ENCODE measurements around the gene IER3. TPM values are rescaled to one million over a fixed set of nuclear protein-coding genes. Genes with fewer than 3 reads are reported as not detected.

The IER3 gene, protein sequence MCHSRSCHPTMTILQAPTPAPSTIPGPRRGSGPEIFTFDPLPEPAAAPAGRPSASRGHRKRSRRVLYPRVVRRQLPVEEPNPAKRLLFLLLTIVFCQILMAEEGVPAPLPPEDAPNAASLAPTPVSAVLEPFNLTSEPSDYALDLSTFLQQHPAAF
- total RNA-seq: 113 and 169 TPM in 2 replicates

DNA sequence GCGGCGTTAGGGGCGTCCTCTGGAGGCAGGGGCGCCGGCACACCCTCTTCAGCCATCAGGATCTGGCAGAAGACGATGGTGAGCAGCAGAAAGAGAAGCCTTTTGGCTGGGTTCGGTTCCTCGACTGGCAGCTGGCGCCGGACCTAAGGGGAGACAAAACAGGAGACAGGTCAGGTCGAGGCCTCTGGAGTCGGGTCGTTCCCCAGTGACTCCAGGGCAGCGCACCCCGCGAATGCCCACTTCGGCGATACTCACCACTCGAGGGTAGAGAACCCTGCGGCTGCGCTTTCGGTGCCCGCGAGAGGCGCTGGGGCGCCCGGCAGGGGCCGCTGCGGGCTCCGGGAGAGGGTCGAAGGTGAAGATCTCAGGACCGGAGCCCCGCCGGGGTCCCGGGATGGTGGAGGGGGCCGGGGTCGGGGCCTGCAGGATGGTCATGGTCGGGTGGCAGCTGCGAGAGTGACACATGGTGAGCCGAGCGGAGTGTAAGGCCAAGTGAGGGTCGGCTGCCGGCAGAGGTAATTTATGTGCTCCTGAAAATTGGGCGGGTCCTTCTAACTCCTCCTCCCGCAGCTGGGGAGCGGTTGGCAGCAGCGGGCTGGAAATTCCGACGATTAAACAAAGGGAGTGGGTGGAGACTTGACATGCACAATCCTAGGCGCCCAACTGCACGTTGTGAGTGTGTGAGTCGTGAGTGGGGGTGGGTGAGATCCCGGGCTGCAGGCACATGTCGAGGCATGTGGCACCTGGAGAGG lies at the start of gene IER3:
TSS of gene IER3 (minus strand) at position 494 of the 752 bp plus-strand sequence. CDS start at position 465, 29 bp downstream.

DNA sequence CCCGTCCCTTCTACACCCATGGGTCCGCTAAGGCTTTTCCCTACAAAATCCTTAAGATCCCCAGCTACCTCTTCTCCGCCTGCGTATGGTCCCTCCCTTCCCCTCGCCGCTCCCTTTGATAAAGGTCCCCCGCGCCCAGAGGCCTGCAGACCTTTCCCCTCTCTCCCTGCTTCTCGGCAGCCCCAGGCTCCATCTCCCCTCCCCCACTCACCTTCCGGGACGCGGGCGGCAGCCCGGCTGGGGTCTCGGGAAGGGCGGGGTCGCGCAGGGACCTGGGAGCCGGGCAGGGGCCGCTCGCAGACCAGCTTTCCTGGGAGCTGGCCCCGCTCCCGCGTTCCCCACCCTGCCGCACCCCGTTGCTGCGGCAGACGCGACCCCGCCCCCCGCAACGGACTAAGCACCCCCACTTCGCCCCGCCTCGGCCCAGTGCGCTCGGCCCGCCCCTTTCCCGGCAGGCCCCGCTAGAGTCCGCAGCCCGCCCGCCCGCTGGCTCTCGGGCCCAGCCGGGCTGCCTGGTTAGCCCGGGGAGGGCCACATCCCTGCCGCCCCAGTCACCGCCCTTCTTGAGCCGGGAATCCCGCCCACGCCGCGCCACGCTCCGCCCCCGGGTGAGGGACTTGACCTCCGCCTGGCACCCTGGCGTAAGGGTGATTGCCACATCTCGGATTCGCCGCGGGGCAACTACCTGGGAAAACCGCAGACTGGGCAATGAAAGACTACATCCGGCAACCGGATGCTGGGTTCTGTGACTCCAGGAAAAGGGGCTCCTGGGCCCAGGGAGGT lies 1.8 kb downstream of the IER3 start, which contains the start of gene FLOT1:
TSS of gene FLOT1 (minus strand) at position 372 of the 783 bp plus-strand sequence. CDS start 498 bp downstream, outside the sequence.

DNA sequence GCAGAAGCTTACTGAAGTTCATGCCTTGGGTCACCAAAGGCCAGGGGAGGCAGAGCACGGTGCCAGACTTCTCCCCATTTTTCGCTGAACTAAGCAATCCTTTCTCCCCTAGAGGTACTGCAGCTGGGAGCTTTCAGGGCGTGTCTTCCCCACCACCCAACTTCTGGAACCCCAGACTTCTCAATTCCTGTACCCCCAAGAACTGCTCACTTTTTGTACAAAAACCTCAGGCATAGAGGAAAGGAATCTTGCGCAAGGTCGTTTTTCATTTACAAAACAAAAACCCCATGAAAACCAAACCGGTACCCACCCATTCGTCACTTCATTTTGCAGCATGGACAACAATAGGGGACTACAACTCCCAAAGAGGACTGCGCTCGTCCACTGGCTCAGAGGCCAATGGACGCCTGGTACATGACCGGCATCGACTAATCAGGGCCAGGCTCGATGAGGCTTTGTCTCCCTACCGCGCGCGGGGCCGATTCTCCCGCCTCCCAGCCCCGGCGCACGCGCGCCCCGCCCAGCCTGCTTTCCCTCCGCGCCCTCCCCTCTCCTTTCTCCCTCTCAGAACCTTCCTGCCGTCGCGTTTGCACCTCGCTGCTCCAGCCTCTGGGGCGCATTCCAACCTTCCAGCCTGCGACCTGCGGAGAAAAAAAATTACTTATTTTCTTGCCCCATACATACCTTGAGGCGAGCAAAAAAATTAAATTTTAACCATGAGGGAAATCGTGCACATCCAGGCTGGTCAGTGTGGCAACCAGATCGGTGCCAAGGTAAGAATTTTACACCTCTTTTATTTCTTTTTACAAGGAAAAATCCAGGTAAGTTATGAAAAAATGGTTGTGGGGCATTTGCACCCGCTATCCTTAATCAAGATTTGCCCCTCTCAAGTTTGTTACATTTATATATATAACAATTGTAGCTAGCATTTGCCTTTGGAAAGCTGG lies 24.3 kb downstream of the IER3 start, which contains the start of gene TUBB:
TSS of gene TUBB (plus strand) at position 562 of the 947 bp plus-strand sequence. CDS start at position 717, 155 bp downstream.

DNA sequence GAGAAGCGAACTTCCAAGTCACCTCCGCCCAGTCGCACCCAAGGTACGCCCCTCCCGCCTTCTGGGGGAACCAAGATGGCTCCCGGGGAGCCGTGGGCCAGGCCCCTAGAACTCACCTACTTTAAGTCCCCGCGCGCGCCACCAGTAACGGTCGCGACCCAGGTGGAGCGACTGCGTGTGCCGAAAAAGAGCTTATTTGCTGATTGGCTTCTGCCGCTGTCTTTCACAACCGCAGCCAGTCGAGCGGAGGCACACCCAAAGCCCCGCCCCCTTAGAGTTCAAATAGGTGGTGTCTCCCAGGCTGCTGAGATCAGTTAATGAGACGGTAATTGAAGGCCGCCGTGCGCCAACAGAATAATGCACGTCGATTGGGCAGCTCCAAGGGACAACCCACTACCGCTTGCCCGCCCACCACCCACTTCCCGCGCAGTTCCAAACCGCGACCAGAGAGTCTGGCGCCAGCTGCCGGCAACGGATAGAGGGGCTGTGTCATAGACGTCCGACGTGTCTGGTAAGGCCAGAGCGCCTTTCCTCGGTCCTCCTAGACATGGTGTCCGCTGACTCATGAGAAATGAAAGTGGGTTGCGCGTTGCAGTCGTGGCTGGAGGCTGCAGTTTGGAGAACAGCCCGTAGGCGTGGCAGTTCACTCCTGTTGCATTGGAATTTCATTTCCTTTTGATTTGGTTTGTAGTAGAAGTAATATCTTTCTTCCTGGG lies 27.1 kb downstream of the IER3 start, which contains the start of gene MDC1:
TSS of gene MDC1 (minus strand) at position 153 of the 716 bp plus-strand sequence. CDS start 2,106 bp downstream, outside the sequence.

Small RNAs within 50 kb of the gene (small RNA-seq; reads per million reads assigned to genes)
- gene RF00019: not detected
- gene RN7SL353P: not detected

Other genes with a start within 250 kb of the IER3 start
- gene GNL1, start 188.1 kb downstream of the IER3 start, total RNA-seq: 37.1 and 42.9 TPM in 2 replicates
- 9.3 and 10.2 TPM in 2 replicates for gene PRR3, start 187.3 kb downstream of the IER3 start, total RNA-seq
- 44.9 and 53.9 TPM in 2 replicates for gene ABCF1, start 173.1 kb downstream of the IER3 start, total RNA-seq
- gene PPP1R10, start 127.3 kb downstream of the IER3 start, total RNA-seq: 54.2 and 58.6 TPM in 2 replicates
- 54.4 and 71.4 TPM in 2 replicates for gene MRPS18B, start 126.7 kb downstream of the IER3 start, total RNA-seq
- 6.0 and 6.5 TPM in 2 replicates for gene ATAT1, start 117.7 kb downstream of the IER3 start, total RNA-seq
- 3.8 and 9.6 TPM in 2 replicates for gene C6orf136, start 97.4 kb downstream of the IER3 start, total RNA-seq
- gene DHX16, start 71.5 kb downstream of the IER3 start, total RNA-seq: 35.5 and 38.6 TPM in 2 replicates
- gene PPP1R18, start 57.9 kb downstream of the IER3 start, total RNA-seq: 76.3 and 96.5 TPM in 2 replicates
- 5.9 and 13.1 TPM in 2 replicates for gene NRM, start 53.6 kb downstream of the IER3 start, total RNA-seq
- 12.0 and 18.2 TPM in 2 replicates for gene MDC1, start 27.3 kb downstream of the IER3 start, total RNA-seq
- gene TUBB, start 24.2 kb downstream of the IER3 start, total RNA-seq: 774 and 1,036 TPM in 2 replicates
- gene FLOT1, start 1.9 kb downstream of the IER3 start, total RNA-seq: 63.7 and 71.4 TPM in 2 replicates
- 4.9 and 5.7 TPM in 2 replicates for gene DDR1, start 140.0 kb upstream of the IER3 start, total RNA-seq
- gene GTF2H4, start 163.7 kb upstream of the IER3 start, total RNA-seq: 12.8 and 21.8 TPM in 2 replicates
- 16.0 and 20.2 TPM in 2 replicates for gene VARS2, start 169.7 kb upstream of the IER3 start, total RNA-seq
- gene SFTA2, start 187.6 kb upstream of the IER3 start, total RNA-seq: not detected in 2 replicates
- not detected in 2 replicates for gene MUCL3, start 196.4 kb upstream of the IER3 start, total RNA-seq
- not detected in 2 replicates for gene MUC21, start 239.2 kb upstream of the IER3 start, total RNA-seq